ENCODE results near the gene SSTR3. TPM values are rescaled to one million over a fixed set of nuclear protein-coding genes. Genes with fewer than 3 reads are reported as not detected.

The SSTR3 gene
- total RNA-seq, 1 experiment from 2014 or later = 0.08 TPM

DNA sequence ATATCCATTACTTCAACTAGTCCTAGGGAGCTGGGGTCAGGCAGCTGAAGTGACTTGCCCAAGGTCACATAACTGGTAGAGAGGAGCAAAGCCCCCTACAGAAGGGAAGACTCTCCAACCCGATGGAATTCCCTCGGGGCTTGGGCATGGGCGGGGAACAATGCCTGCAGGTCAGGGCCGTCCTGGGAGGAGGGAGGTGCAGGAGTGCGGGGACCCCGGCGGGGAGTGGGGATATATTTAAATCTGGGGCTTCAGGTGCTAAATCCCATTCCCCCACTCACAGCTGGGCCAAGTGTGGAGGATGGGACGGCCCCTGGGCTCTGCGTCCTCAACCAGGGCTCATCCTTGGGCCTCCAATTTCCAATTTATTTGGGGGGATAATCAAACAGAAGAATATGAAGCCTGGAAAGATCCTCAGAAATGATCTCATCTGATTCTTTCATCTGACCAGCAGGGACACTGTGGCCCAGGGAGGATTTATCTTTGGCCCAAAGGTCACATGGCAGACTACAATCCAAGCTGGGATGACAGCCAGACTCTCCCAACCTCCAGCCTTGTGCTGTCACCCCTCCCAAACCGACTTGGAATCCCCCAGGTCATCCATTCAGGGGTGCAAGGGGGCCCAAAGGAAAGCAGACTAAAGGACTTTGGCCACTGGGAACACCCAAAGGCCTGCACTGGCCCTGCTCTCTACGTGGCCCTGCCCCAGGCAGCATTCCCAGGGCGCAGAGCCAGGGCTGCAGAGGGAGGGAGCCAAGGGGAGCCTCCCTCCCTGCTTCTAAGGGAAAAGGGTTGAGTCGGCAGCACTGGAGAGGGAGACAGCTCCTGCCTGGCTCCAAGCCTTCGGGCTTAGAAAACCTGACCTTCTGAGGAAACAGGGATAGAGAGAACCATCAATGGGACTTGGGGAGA lies 15.5 kb downstream of the SSTR3 start:
- DNase-seq (ENCODE audit: low read depth, low spot score) (no peak), ATAC-seq (peak; percentile 61)
- H3K36me3 ChIP-seq (ENCODE audit: control insufficient read depth, insufficient read depth, low read length) = no peaks in the 10 kb centered on the region
- intact Hi-C loops (cut with micrococcal nuclease; ENCODE audit: unreplicated experiment) = loop anchor here (2.0 kb wide), 1 partner anchor 30 kb away; no protein-coding TSS in a partner anchor
- peak; percentile 74 to 76; a peak in 3 of 4 replicates for TF ChIP-seq REST (IDR thresholded peaks at IDR 0.05; ENCODE audit: insufficient read depth in 1 of 2, low read depth in 2 of 2, low read length in 1 of 2)
- TF ChIP-seq SIN3A (IDR thresholded peaks at IDR 0.05; ENCODE audit: borderline replicate concordance, insufficient read depth, low read depth, low read length) = no peak
- peak; percentile 45 for TF ChIP-seq POLR2AphosphoS5 (IDR thresholded peaks at IDR 0.05; ENCODE audit: low read depth, low read length)
- peak; percentile 68 for TF ChIP-seq TCF7L2 (IDR thresholded peaks at IDR 0.05; ENCODE audit: low read depth, low read length)
- TF ChIP-seq, protein P1, sequence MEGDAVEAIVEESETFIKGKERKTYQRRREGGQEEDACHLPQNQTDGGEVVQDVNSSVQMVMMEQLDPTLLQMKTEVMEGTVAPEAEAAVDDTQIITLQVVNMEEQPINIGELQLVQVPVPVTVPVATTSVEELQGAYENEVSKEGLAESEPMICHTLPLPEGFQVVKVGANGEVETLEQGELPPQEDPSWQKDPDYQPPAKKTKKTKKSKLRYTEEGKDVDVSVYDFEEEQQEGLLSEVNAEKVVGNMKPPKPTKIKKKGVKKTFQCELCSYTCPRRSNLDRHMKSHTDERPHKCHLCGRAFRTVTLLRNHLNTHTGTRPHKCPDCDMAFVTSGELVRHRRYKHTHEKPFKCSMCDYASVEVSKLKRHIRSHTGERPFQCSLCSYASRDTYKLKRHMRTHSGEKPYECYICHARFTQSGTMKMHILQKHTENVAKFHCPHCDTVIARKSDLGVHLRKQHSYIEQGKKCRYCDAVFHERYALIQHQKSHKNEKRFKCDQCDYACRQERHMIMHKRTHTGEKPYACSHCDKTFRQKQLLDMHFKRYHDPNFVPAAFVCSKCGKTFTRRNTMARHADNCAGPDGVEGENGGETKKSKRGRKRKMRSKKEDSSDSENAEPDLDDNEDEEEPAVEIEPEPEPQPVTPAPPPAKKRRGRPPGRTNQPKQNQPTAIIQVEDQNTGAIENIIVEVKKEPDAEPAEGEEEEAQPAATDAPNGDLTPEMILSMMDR (IDR thresholded peaks at IDR 0.05) = peak; percentile 35
- in situ Hi-C loops (cut with HindIII; ENCODE audit: low pct_unique_long_range_greater_than_20kb, low sequenced_read_pairs) = no loop called here
- BruUV-seq (replicated peaks) = no TSS peak
- peak overlapping the region; percentile 94 for H3K27ac ChIP-seq (ENCODE audit: low read length)
- H3K9me3 ChIP-seq (ENCODE audit: control insufficient read depth, insufficient read depth, low read depth, low read length) = no peaks in the 10 kb centered on the region
- POLR2A ChIA-PET = no interaction called here
- H3K4me1 ChIP-seq (ENCODE audit: control insufficient read depth, insufficient read depth, low read length) = peaks cover 58% of the 10 kb centered on the region
- no peaks in the 10 kb centered on the region for H3K27me3 ChIP-seq (ENCODE audit: control insufficient read depth, insufficient read depth, low read length)
- CTCF ChIA-PET = interaction anchor here (1.4 kb wide), 1 partner anchor 62 kb away, joined by 3 read pairs; no protein-coding TSS in a partner anchor
- peak overlapping the region in 1 of 2 experiments; percentile 9; a peak in 2 of 4 replicates for H3K4me3 ChIP-seq (ENCODE audit: low read depth in 2 of 2, low read length in 2 of 2)

- no TSS peak for BruUV-seq (replicated peaks)
- no peak for ATAC-seq
- H3K4me1 ChIP-seq (ENCODE audit: control insufficient read depth, insufficient read depth, low read length) = peaks cover 62% of the 10 kb centered on the region
- no peak overlapping the region for H3K4me3 ChIP-seq (ENCODE audit: low read depth in 2 of 2, low read length in 2 of 2)
- intact Hi-C loops (cut with micrococcal nuclease; ENCODE audit: unreplicated experiment) (loop anchor here (2.0 kb wide), 1 partner anchor 29 kb away; no protein-coding TSS in a partner anchor), in situ Hi-C loops (cut with HindIII; ENCODE audit: low pct_unique_long_range_greater_than_20kb, low sequenced_read_pairs) (no loop called here)
- peak overlapping the region; percentile 94 for H3K27ac ChIP-seq (ENCODE audit: low read length)
- CTCF ChIA-PET = no interaction called here
- no peak for TF ChIP-seq TCF7L2 (IDR thresholded peaks at IDR 0.05; ENCODE audit: low read depth, low read length)
- no peak for TF ChIP-seq REST (IDR thresholded peaks at IDR 0.05; ENCODE audit: insufficient read depth in 1 of 2, low read depth in 2 of 2, low read length in 1 of 2)
- TF ChIP-seq SIN3A (IDR thresholded peaks at IDR 0.05; ENCODE audit: borderline replicate concordance, insufficient read depth, low read depth, low read length) = no peak
- TF ChIP-seq, protein P1 (IDR thresholded peaks at IDR 0.05) = no peak
- TF ChIP-seq POLR2AphosphoS5 (IDR thresholded peaks at IDR 0.05; ENCODE audit: low read depth, low read length) = no peak
- H3K27me3 ChIP-seq (ENCODE audit: control insufficient read depth, insufficient read depth, low read length) = no peaks in the 10 kb centered on the region
- no peaks in the 10 kb centered on the region for H3K9me3 ChIP-seq (ENCODE audit: control insufficient read depth, insufficient read depth, low read depth, low read length)
- no peak for DNase-seq (ENCODE audit: low read depth, low spot score)
- H3K36me3 ChIP-seq (ENCODE audit: control insufficient read depth, insufficient read depth, low read length) = no peaks in the 10 kb centered on the region
- POLR2A ChIA-PET = no interaction called here
Observed at GRCh38 chr22:37195921-37196320, 16.4 kb downstream of the SSTR3 start.

Measured in Panc1 (cell line).